AG09319 (cell line): ENCODE measurements around the gene ROPN1.
"Not testable (repeated sequence)": the region's sequence is repeated elsewhere in the genome, so short reads cannot be mapped to it uniquely, and the experiment has no call there.

Experiments
- DNase-seq: peaks from one replicate; pipeline ENCODE4 v3.0.0-alpha.2; 2010; ENCODE audit warnings: low read depth; ENCODE audit errors: extremely low read depth
- TF ChIP-seq, protein P1 (sequence below): IDR thresholded peaks from 2 replicates; pipeline ENCODE4 v1.5.1; 2011; ENCODE audit warnings: low read depth, mild to moderate bottlenecking, inconsistent platforms, low read length, moderate library complexity

The ROPN1 gene

DNA sequence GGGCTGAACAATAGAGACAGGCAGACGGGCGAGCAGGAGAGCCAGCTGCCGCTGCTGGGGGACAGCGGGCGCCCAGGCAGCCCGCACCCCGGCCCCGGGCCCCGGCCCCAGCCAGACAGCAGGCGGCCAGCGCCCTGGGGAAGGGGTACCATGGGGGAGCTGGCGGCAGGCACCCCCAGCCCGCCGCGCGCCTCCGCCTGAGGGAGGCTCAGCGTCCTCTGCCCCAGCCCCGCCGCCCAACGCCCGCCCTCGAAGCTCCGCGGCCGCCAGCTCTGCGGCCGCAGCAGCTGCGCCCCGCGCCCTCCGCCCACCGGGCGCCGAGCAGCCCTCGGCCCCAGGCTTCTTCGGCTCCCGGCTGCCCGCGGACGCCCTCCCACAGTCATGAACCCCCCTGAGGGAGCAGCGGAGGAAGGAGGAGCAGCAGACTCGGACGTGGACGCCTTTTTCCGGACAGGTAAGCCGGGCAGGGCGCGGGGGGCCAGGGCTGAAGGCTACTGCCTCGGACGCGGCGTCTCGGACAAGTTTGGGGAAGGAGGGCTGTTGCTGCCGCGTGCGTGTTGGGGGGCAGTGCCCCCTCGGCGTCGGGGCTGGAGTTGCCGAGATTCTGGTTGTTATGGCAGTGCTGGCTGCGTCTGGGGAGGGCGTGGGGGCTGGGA is 41.6 kb upstream of the ROPN1 start, which contains the start of gene KALRN:
TSS of gene KALRN (plus strand) at position 10 of the 656 bp plus-strand sequence.
- TF ChIP-seq, protein P1, sequence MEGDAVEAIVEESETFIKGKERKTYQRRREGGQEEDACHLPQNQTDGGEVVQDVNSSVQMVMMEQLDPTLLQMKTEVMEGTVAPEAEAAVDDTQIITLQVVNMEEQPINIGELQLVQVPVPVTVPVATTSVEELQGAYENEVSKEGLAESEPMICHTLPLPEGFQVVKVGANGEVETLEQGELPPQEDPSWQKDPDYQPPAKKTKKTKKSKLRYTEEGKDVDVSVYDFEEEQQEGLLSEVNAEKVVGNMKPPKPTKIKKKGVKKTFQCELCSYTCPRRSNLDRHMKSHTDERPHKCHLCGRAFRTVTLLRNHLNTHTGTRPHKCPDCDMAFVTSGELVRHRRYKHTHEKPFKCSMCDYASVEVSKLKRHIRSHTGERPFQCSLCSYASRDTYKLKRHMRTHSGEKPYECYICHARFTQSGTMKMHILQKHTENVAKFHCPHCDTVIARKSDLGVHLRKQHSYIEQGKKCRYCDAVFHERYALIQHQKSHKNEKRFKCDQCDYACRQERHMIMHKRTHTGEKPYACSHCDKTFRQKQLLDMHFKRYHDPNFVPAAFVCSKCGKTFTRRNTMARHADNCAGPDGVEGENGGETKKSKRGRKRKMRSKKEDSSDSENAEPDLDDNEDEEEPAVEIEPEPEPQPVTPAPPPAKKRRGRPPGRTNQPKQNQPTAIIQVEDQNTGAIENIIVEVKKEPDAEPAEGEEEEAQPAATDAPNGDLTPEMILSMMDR, result no peak
- no peak for DNase-seq

DNA sequence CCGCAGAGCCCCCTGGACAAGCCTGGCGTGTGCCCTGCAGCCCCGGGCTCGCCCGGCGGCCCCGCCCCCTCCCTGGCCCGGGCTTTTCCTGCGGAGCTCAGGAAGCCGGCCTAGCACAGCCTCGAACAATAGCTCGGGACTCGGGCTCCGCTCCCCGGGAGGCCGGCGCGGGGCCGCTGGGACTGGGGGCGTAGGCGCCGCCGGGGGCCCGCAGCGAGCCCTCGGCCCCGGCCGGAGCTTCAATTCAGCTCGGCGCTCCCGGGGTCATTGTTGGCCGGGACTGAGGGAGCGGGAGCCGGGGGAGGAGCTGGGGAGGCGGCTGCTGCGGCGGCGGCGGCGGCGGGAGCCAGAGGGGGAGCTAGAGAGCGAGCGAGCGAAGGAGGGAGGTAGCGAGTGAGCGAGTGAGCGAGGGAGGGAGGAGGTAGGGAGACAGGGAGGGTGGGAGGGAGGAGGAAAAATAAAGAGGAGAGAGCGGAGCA is 41.0 kb upstream of the ROPN1 start:
- TF ChIP-seq, protein P1, result peak; percentile 49
- peak; percentile 30 for DNase-seq

DNA sequence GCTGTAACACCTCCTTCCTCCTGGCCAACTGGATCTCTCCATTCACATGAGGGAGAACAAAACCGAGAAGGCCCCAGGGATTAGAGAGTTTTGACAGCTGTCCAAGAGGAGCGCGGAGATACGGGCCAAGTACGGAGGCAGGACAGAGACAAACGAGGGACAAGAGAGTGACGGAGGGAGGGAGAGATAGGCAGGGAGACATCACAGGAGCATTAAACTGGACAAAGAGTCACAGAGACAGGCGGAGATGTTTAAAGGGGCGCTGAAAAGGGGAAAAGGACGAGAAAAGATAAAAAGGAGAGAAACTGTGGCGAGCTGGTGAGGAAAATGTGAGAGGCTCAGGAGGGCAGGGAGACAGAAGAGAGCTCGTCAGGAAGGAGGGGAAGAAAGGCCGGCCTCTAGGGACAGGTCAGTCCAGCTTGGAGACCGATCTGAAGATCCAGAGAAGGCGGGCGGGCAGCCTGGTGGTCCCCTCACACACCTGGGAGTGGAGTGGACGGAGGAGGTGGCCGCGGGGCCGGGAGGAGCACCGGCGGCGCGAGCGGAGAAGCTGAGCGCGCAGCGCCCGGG is 40.5 kb upstream of the ROPN1 start:
- TF ChIP-seq, protein P1, result no peak
- no peak for DNase-seq

DNA sequence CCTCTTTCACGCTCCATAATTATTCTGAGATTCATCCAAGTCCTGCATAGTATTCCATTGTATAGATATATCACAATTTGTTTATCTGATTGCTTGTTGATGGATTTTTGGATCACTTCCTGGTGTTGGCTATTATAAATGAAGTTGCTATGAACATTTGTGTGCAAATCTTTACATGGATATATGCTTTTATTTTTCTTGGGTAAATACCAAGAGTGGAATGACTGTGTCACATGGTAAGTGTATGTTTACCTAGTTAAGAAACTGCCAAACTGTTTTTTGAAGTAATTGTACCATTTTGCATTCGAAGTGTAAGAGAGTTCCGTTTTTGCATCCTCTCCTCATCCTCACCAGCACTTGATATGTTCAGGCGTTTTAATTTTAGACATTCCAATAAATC is 34.6 kb upstream of the ROPN1 start:
- TF ChIP-seq, protein P1, result no peak
- DNase-seq, result no peak

DNA sequence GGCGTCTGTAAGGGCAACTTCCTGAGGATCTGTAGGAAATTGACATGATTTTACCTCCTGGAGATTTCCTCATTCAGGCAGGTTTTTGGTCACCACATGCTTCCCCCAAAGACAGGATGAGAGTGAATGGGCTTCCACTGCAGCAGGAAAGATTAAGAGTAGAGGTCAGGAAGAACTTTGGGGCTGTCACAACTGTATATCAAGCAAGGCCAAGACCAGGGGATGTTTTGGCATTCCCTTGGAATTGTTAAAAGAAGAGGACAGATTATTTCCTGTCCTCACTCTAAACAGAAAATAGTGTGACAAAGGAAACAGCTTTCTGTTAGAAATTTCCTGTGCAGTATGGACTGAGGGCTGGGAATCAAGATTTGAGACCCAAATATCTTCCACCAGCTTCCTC is 31.6 kb upstream of the ROPN1 start:
- not testable (repeated sequence) for DNase-seq

DNA sequence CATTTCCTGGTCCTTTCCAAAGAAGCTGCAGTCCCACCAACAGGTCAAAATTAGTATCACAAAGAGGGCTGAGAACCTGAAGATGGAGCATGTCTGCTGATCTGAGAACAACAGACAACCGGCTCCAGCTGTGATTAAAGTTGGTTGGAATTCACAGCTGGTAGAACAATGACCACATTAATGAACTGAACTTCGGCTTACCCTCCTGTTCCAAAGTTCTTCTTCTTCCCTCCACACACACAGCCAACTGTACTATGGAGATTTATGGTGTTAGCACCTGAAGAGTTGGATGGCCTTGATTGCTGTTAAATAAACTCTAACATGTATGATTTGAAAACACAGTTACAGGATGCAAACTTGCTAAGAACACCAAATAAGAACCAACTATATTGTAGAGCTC is 27.4 kb upstream of the ROPN1 start:
- DNase-seq, result no peak
- TF ChIP-seq, protein P1, result no peak

DNA sequence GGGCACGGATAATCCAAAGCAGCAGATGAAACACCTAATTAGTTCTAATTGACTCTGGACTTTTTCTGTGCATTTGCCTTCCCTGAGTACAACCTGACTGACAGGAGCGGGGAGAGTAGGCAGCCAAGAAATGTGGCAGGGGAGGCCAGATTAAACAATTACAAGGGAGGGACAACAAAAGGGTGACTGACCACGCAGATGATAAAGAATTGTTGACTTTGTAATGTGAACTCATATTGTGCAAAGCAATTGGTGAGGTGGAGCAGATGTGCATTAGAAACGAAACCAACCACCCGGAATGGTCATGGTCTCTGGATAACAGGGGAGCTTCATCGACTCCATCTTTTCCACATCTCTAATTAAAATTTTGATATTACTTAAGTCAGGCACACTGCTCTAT is 25.6 kb upstream of the ROPN1 start:
- not testable (repeated sequence) for DNase-seq

DNA sequence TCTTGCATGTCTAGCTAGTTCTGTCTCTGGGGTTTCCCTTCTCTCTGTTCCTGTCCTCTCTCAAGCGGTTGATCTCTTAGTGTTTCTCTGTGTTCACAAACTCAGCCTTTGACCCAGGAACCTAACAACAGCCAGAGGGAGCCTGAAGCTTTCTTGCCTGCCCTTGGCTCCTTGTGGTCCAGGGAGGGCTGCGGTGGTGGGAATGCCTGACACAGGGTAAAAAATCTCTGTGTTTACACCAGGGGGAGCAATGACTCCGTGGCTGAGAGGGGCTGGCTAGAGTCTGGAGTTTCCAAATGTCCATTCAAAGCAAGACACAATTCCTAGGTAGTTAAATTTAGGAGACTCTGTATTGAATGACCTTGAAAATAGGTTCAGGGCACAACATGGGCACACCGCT is 24.6 kb upstream of the ROPN1 start:
- DNase-seq, result not testable (repeated sequence)
- TF ChIP-seq, protein P1, result peak; percentile 42
